GM13977 (cell line): Measurements from ENCODE around the gene TAX1BP3.

ENCODE experiments used
- DNase-seq: peaks from one replicate; pipeline ENCODE4 v3.0.0; 2012; ENCODE audit warnings: low spot score
- in situ Hi-C: fragments of 300-500 bp; cut with MboI; formaldehyde crosslinking; loops from one replicate; pipeline ENCODE4 v1.12.0; 2022; ENCODE audit warnings: low sequenced_read_pairs, low pct_unique_long_range_greater_than_20kb, mixed read lengths, inconsistent platforms; ENCODE audit not compliant: unreplicated experiment
- TF ChIP-seq, protein P1 (sequence below): IDR thresholded peaks from 2 replicates; pipeline ENCODE4 v1.5.1; 2012; ENCODE audit warnings: mild to moderate bottlenecking, control low read depth; ENCODE audit not compliant: insufficient read depth; ENCODE audit errors: extremely low read depth, missing control alignments

TAX1BP3 gene

DNA sequence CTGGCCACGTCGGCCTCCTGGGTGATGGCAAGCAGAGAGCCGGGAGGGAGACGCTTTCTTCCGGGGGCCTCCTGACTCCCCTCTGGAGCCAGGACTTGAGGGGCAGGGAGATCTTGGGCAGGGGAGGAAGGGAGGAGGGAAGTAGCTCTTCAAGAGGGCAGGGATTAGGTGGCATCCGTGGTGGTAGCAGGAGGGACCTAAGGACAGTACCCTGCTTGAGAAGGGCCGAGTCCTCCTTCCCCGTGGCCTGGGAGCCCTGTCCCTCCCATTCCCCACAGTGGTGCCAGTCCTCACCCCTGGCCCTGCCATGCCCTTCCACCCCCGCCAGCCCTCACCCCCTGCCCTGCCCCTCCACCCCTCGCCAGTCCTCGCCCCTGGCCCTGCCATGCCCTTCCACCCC lies 12.6 kb downstream of the TAX1BP3 start:
- in situ Hi-C loops = loop anchor here (25.0 kb wide), 1 partner anchor 618 kb away; no protein-coding TSS in a partner anchor
- DNase-seq = no peak
- TF ChIP-seq, protein P1, sequence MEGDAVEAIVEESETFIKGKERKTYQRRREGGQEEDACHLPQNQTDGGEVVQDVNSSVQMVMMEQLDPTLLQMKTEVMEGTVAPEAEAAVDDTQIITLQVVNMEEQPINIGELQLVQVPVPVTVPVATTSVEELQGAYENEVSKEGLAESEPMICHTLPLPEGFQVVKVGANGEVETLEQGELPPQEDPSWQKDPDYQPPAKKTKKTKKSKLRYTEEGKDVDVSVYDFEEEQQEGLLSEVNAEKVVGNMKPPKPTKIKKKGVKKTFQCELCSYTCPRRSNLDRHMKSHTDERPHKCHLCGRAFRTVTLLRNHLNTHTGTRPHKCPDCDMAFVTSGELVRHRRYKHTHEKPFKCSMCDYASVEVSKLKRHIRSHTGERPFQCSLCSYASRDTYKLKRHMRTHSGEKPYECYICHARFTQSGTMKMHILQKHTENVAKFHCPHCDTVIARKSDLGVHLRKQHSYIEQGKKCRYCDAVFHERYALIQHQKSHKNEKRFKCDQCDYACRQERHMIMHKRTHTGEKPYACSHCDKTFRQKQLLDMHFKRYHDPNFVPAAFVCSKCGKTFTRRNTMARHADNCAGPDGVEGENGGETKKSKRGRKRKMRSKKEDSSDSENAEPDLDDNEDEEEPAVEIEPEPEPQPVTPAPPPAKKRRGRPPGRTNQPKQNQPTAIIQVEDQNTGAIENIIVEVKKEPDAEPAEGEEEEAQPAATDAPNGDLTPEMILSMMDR = no peak

DNA sequence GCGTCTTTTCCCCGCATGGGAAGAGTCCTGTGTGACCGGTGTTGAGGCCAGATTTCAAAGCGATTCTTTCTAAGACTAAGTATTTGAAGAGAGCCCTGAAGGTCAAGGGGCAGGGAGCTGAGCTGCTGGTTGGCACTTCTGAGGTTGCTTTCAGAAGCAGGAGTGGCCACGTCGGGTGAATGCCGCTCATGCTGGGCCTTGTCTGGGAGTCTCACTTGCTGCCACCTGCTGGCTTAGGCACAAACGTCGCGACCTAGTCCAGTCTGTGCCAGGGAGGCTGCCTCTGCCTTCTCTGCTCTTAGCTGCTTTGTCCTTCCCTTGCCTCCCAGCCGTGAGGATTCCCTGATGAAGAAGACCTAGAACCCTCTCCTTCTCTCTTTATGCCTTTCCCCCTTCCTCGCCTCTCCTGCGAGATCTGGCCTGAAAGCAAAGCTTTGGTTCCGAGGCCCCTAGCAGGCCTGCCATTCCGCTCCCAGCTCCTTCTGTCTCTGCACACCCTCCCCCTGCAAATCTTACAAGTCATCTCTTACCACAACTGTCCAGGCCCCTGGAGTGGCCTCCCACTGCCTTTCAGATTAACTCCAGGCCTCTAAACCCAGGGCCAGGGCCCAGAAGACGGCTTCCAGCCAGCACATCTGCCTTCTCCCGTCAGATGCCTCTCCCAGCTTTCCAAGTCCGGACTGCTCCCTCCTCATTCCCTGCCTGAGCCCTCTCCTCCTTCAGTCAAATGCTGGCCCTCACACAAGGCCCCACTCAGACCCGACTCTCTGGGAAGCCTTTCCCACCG lies 20.4 kb downstream of the TAX1BP3 start:
- in situ Hi-C loops = no loop called here
- peak; percentile 67 for DNase-seq
- TF ChIP-seq, protein P1 = peak; percentile 63

DNA sequence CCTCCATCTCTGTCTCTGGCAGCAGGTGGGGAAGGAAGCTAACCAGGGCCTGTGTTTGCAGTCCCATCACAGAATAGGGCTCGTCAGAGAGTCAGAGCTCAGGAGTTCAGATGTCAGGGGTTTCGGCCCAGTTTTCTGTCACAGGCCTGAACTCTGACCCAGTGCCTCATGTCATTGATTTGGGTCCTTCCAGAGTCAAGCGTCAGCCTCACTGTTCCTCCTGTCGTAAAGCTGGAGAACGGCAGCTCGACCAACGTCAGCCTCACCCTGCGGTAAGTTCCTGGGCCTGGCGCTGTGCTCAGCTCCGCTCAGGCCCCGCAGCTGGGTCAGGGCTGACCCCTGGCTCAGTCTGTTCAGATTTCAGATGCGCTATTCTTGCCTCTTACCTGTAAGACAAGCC lies 21.1 kb downstream of the TAX1BP3 start:
- no peak for DNase-seq
- in situ Hi-C loops = no loop called here
- TF ChIP-seq, protein P1 = no peak

DNA sequence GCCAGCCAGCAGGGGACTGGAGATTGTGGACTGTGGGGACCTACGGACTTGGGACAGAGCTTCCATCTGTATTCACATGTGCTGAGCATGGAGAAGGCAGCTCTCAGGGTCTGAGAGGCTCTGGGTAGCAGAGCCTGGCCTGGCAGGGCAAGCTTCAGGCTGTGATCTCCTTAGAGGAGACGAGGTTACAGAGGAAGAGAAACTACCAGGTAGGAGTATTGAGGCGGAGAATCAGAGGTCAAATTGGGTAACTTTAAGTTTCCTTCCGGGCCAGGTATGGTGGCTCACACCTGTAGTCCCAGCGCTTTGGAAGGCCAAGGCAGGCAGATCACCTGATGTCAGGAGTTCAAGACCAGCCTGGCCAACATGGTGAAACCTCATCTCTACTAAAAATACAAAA lies 23.1 kb downstream of the TAX1BP3 start:
- in situ Hi-C loops = no loop called here
- DNase-seq = no peak
- TF ChIP-seq, protein P1 = no peak

DNA sequence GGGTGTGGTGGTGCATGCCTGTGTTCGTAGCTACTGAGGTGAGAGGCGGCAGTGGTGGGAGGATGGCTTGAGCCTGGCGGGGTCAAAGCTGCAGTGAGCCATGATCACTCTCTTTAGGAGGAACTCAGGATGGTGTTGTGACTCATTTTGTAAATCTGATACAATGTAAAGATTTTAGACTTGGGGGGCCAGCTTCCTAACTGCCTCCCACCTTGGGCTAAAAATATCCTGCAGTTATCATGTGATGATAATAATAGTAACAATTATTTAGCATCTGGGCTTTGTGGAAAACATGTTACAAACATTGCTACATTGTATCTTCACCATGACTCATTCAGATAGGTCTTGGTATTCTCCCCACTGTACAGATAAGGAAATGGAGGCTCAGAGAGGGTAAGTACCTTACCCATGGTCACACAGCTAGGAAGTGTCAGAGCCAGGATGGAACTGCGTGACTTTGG lies 24.5 kb downstream of the TAX1BP3 start:
- in situ Hi-C loops = no loop called here
- no peak for DNase-seq
- TF ChIP-seq, protein P1 = no peak

DNA sequence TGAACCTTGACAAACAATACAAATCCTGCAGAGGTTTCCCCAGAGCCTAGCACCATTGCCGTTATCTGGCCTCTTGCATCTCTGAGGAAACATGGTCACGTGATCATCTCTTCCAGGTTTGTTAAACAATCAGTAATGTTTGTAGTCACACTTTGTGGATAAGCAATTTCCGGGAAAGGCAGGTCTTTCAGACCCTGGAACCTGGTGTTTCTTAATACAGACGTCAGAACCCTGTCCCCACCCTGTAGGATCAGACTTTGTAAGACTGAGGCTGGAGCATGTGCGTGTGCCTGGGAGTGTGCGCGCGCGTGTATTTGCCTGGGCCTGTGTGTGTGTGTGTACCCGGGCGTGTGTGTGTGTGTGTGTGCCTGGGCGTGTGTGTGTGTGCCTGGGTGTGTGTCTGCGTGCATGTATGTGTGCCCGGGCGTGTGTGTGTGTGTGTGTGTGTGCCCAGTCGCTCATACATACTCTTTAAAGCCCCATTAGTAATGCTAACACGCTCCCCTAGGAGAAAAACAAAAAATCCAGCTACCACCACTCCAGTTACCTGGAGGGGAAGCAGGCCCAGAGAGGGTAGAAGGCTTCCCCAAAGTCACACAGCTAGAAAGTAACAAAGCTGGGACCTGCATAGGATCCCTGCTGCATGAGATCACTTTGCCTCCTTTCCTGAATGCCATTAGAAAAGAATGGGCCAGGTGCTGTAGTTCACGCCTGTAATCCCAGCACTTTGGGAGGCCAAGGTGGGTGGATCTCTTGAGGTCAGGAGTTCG lies 26.5 kb downstream of the TAX1BP3 start:
- TF ChIP-seq, protein P1 = no peak
- DNase-seq = no peak
- in situ Hi-C loops = no loop called here
